Measurements from ENCODE around the gene NKAIN1.
"Not testable (repeated sequence)": the region's sequence is repeated elsewhere in the genome, so short reads cannot be mapped to it uniquely, and the experiment has no call there.

The NKAIN1 gene

GRCh38 chr1:31148409-31148808, 91.3 kb downstream of the NKAIN1 start:
- DNase-seq: no peak

- no peak for DNase-seq
Observed at GRCh38 chr1:31145648-31146047, 94.0 kb downstream of the NKAIN1 start.

GRCh38 chr1:31144442-31144841, 95.2 kb downstream of the NKAIN1 start:
- DNase-seq: no peak

- DNase-seq: no peak
Observed at GRCh38 chr1:31143455-31143854, 96.2 kb downstream of the NKAIN1 start.

- DNase-seq: no peak
Observed at GRCh38 chr1:31142406-31142805, 97.3 kb downstream of the NKAIN1 start.

- no peak for DNase-seq
Observed at GRCh38 chr1:31140299-31140698, 99.4 kb downstream of the NKAIN1 start.

GRCh38 chr1:31138797-31139521, 100.7 kb downstream of the NKAIN1 start:
- DNase-seq: not testable (repeated sequence)

GRCh38 chr1:31137873-31138272, 101.8 kb downstream of the NKAIN1 start:
- not testable (repeated sequence) for DNase-seq

- DNase-seq: no peak
Observed at GRCh38 chr1:31135973-31136600, 103.6 kb downstream of the NKAIN1 start.

- DNase-seq: no peak
Observed at GRCh38 chr1:31133368-31133767, 106.3 kb downstream of the NKAIN1 start.
